Mucosa of gallbladder (tissue), 1 donor: Measurements from ENCODE around the gene SRSF2. TPM values are rescaled to one million over a fixed set of nuclear protein-coding genes. Genes with fewer than 3 reads are reported as not detected.
A peak's percentile ranks its signal among the peaks of the same experiment; 100 is the strongest.
"Not testable (repeated sequence)": the region's sequence is repeated elsewhere in the genome, so short reads cannot be mapped to it uniquely, and the experiment has no call there.

ENCODE experiments used
- DNase-seq: peaks from one replicate; pipeline ENCODE4 v3.0.0-alpha.2; 2020; ENCODE audit warnings: low spot score
- total RNA-seq: library from RNA; stranded (reverse); gene quantifications from one replicate; pipeline ENCODE4 v1.2.1, GENCODE V29; 2021
- donor health status: DM: no; HTN: no; CAD: no.

The SRSF2 gene
- total RNA-seq, 1 donor from 2014 or later, result 130 TPM

DNA sequence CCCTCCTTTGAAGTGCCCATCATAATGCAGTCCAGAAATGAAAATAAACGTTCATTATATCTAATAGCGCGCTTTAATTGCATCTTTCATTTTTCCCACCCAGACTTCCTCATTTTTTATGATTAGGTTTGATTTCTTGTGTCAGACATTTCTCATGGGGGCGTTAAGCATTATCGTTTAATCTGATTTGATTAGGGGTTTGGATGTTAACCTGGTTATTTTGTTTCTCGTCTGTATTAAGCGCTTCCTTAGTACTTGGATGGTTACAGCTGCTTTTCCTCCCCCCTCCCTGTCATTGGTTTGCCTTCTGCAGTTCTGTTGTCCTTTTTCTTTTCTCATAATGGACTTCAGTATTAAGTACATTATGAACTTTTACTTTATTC is 1.3 kb upstream of the SRSF2 start:
- no peak for DNase-seq

DNA sequence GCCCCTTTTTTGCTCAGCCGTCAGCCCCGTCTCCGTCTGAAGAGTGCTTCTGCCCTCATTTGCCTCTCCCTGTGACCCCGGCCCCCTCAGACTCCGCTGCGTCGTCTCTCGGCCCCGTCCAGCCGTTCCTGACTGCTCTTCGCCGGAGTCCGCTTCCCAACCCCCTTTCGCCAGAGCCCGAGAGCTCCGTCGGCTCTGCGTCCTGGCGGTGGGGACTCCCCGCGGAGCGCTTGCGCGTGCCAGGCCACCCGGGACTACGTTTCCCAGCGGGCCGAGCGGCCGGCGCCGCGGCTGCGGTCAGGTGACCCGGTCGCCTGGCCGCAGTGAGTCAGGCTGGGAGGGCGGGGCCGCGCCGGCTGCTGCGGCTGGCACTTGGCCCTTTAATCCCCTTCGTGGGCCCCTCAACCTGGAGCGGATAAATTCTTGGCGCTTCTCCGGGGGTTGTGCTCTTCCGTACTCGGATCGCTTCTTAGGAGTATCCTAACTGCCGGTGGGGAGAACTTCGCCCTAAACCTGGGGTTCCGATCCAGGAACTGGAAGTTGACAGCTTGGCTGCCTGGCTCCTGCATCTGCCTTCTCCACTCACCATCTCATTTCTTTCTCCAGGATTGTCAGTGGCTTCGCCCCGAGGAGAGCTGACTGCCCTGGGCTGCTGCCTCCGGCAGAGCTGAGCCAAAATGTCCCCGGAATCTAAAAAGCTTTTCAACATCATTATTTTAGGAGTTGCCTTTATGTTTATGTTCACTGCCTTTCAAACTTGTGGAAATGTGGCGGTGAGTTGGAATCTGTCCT is 741 bp upstream of the SRSF2 start, which contains the start of gene MFSD11:
Gene MFSD11 (plus strand): TSS at position 444 of the 792 bp plus-strand sequence. CDS start 234 bp downstream, at position 678.
- peak; percentile 92 for DNase-seq

DNA sequence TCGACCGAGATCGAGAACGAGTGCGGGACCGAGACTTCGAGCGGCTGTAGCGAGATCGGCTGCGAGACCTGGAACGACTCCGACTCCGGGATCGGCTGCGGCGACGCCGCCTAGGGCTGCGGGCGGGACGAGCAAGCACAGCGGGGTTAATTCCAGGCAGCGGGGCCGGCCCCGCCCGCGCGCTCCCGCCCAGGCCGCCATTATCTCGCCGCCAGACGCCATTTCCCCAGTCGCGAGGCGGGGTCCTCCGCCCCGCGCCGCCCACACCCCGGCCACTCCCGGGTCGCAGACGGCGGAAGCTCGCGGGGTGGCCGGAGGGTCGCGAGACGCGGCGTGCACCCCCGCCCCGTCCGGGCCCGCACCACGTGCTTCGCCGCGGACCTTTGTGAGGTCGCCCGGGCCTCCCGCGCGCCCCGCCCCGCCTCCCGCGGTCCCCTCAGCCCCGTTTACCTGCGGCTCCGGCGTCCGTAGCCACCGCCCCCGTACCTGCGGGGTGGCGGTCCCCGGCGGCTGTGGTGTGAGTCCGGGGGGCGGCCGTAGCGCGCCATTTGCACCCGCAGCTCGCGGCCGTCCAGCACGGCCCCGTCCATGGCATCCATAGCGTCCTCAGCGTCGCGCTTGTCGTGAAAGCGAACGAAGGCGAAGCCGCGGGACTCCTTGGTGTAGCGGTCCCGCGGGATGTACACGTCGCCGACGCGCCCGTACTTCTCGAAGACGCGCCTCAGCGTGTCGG is 616 bp downstream of the SRSF2 start:
- peak; percentile 76 for DNase-seq

DNA sequence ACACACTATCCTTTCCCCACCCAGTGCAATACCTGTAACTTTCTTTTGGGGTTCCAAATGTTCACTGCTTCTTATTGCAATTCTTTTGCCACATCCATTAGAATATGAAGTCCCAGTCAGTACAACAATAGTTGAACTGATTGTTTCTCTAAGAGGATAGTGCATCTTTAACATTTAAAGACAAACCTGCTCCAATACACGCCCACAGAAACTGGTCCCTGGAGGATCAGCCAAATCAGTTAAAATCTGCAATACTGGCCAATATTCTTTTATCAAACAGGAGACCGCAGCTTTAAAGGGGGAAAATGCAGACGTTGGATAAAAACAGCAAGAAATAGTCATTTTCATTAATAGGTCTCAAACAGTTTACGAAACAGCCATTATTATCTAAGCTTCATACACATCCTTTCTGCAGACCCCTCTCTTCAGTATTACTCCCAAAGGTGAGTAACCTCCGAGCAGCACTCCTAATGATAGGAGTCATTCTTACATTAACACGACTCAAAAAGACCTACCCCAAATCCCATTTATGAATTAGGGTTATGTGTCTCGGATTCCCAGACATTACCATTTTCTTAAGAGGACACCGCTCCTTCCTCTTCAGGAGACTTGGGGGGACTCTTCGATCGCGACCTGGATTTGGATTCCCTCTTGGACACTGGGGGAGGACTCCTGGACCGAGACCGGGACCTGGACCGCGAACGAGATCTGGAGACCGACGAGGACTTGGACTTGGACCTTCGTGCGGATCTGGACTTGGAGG is 1.4 kb downstream of the SRSF2 start:
- DNase-seq, result no peak

DNA sequence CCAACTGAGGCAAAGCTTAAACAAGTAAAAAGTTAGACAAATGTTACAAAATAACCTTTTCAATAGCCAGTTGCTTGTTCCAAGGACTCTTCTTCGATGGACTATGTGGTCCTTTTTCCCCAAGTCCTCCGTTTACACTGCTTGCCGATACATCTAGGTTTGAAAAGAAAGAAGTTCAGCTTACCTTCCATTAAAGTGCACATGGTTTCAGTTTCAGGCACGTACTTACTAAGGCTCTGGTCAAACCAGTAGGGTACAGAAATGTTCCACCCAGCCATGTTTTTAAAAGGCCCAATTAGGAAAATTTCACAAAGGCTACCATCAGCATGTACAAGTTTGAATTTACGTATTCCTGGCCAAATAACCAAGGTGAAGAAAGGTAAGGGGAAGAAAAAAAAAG is 2.1 kb downstream of the SRSF2 start:
- DNase-seq, result no peak

DNA sequence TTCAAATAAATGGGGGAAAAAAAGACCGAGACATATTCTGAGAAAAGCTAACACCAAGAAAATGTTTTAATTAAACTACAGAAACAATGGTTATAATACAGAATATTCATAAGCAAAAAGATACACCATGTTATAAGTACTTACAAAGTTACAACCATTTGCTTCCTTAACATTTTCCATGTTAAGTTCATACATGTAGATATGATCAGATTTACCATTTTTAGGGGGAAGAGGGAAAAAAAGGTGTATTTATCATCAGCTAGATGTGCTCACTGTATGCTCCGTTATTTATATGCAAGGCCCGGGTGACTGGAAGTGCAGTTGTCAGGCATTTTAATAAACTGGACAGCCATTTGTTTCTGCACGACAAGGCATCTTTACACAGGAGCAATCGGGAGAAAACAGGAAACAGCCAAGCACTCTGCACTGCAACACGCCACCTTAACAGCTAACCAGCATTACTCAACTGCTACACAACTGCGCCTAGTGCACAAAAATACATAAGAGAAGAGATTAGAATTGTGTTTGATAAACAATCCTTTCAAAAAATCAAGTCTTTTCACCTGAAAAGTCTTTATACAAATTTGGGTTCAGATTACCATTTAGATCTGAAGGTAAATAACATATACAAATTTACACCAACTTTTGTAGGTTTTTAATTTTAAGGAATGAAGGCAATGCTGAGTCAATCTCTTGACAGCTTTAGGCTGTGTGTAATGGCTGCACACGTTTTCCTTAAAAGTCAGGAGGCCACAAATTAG is 2.9 kb downstream of the SRSF2 start:
- no peak for DNase-seq

DNA sequence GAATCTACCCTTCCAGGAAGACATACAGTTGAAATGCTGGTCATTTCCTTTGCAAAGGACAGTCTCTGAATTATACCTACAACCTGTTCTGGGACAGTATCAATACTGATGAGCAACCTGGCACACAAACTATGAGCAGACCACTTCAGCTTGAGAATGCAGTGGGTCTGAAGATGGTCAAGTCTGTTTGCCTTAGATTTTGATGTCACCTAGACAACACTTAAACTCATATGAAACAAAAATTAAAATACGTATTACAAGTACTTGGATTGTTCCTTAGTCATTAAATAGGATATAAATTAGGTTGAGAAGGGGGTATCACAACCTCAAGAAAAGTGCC is 3.5 kb downstream of the SRSF2 start:
- DNase-seq, result no peak

DNA sequence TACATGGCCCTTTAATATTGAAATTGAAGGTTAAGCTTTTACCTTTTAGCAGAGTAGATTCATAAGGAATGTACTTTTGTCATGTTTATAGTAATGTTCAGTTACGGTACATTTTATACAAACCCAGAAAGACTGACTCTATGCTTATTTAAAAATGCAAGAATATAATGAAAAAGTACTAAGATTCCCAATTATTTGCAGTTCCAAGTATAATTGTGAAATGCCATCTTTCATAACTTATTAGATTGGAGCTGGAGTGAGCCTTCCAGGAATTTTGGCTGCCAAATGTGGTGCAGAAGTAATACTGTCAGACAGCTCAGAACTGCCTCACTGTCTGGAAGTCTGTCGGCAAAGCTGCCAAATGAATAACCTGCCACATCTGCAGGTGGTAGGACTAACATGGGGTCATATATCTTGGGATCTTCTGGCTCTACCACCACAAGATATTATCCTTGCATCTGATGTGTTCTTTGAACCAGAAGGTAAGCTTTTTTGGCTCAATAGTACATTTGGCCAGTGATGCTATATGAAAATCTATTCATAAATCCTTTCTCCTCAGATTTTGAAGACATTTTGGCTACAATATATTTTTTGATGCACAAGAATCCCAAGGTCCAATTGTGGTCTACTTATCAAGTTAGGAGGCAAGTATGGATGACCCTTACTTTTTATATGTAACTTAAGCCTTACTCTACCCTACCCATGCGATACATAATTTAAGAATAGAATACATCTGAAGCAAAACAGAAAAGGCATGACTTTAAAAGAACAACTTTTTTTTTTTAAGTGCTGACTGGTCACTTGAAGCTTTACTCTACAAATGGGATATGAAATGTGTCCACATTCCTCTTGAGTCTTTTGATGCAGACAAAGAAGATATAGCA is 4.2 kb downstream of the SRSF2 start:
- no peak for DNase-seq

DNA sequence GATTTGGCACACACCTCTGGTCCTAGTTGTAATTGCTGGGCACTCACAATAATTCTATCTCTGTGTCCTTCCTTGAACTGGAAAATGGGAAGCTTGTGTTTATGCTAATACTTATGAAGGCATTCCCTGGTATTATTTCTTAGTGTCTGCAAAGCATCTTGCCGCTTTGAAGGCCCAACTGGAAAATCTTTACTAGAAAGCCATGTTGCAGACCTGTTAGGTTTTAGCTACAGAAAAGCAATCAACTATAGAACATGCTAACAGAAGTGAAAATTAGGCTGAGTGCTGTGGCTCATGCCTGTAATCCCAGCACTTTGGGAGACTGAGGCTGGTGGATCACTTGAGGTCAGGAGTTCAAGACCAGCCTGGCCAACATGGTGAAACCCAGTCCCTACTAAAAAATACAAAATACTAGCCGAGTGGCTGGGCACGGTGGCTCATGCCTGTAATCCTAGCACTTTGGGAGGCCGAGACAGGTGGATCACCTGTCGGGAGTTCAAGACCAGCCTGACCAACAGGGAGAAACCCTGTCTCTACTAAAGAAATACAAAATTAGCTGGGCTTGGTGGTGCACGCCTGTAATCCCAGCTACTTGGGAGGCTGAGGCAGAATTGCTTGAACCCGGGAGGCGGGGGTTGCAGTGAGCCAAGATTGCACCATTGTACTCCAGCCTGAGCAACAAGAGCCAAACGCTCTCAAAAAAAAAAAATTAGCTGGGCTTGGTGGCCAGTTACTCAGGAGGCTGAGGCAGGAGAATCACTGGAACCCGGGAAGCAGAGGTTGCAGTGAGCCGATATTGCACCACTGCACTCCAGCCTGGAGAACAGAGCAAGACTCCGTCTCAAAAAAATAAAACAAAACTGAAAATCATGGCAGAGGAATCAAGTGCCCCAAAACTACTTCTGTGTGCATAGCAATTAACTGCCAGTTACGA is 5.1 kb downstream of the SRSF2 start:
- not testable (repeated sequence) for DNase-seq

DNA sequence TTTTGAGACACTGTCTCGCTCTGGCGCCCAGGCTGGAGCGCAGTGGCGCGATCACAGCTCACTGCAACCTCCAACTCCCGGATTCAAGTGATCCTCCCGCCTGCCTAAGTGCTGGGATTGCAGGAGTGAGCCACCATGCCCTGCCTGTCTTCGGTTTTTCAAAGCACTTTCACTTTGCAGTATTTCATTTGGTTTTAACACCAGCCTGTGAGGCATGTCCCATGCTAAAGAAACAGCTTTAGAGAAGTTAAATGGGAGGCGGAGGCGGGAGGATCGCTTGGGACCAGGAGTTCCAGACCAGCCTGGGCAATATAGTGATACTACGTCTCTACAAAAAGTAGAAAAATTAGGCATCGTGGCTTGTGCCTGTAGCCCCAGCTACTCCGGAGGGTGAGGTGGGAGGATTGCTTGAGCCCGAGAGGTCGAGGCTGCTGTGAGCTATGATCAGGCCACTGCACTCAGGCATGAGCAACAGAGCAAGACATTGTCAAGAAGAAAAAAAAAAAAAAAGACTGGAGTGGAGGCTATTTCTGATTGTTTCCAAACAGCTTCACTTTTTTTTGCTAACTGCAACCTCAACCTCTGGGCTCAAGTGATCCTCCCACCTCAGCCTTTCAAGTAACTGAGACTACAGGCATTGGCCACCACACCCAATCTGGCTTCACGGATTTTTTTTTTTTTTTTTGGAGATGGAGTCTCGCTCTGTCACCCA is 9.2 kb downstream of the SRSF2 start:
- no peak for DNase-seq

DNA sequence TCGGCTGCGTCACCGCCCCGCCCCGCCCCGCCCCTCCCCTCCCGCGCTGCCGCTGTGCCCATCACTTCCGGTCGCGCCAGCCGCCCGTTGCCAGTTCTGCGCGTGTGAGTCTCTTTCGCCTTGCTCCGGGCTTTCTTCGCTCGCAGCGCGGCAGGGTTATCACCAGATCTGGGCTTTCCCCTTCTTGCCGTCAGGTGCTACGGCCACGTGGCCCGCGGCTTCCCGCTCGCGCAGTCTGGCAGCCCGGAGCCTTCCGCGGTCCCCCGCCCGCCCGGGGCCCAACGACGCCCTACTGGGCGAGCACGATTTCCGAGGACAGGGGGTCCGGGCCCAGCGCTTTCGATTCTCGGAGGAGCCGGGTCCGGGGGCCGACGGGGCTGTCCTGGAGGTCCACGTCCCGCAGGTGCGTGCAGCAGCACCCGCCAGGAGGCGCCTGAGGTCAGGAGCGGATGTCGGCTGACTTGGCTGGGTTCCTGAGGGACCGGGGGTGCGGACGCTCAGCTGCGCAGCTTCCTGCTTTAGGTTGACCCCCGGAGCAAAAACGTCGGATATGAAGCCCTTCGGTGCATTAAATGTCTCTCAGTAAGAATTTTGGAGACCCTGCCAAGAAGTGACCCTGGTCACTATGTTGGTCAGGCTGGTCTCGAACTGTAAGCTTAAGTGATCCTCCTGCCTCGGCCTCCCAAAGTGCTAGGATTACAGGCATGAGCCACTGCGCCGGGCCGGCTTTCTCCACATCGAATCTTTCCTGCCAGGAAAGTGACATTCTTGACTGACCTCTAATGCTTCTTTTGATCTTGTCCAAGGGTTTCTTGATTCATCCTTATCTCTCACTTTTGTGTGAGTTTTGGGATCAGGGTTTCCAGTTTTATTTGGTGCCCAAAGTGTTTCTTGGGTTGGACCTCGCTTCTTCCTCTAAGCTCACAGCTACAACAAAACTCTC is 10.1 kb downstream of the SRSF2 start, which contains the start of gene METTL23:
Gene METTL23 (plus strand): TSS at position 64 of the 943 bp plus-strand sequence. CDS start 2,872 bp downstream, outside the sequence.
- peak; percentile 84 for DNase-seq

DNA sequence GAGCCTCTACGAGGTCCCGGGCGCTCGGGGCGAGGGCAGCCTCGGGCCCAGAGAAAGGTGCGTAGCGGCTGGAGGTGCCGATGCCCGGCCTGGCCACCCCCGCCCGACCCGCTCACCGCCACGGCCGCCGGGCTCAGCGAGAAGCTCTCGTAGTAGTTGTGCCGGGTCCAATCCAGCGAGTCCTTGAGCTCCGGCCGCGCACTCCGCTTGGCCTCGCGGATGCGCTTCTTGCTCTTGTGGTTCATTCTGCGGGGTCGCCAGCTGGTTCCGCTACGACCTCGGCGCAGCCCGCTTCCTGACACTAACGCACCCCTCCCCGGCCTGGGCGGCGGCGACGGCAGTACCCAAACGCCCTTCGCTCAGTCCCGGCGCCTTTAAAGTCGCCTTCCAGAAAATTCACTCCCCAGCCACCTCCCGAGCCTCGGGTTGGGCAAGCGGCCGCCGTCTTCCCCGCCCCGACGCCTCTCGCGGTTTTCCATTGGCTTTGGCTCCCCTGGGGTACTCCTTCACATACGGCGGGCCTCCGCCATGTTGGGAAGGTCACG is 10.8 kb downstream of the SRSF2 start, which contains the start of gene JMJD6:
Gene JMJD6 (minus strand): TSS at position 376 of the 545 bp plus-strand sequence. CDS start 131 bp downstream, at position 245.
- DNase-seq, result peak; percentile 98

DNA sequence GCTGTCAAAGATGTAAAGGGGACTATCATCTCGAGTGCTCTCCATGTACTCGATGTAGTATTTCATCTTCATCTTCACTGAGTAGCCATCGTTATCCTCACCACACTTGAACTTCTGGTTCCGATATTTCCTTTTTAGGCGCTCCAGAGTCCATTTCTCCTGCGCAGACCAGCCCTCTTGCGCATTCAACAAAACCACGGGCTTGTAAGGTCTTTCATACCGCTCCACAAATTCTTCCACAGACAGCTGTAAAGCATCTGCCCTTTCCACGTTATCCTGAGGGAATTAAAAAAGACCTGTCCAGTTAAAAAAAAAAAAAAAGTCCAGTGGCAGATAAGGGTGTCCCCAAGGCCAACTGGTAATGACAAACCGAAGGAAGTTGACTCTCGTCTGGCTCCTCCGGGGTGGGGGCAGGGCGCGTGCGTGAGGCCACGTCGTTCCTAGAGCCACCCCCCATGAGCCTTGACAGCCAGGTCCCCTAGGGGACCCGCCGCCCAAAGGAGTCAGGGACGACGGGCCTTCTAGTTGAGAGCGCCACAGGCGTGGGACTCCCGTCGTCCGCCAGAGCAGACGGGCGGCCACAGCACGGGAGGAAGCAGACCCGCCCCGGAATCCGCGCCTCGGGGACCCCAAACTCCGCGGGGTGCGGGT is 11.4 kb downstream of the SRSF2 start:
- DNase-seq, result peak; percentile 71

DNA sequence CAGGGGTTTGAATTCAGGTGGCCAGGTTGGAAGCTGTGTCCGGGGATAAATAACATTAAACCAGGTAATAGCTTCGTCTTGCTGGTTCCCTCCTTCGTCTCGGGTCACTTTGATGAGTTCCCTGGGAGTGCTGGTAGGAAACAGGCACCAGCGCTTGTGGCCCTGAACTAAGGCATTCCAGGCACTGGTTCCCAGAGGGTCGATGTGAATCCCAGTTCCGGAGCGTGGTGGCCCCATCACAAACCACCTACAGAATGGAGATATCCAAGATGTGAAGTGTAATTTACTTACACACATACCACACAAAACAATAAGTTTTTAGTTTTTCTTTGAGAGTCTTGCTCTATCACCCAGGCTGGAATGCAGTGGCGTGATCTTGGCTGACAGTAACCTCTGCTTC is 13.3 kb downstream of the SRSF2 start:
- DNase-seq, result no peak

DNA sequence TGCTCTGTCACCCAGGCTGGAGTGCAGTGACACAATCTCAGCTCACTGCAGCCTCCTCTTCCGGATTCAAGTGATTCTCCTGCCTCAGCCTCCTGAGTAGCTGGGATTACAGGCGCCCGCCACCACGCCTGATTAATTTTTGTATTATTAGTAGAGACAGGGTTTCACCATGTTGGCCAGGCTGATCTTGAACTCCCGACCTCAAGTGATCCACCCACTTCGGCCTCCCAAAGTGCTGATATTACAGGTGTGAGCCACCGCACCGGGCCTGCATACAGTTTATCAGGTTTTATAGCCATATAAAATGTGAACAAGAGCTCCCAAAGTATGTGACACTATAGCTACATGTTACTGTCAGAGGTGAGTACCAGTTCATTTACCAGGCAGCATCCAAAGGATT is 14.2 kb downstream of the SRSF2 start:
- not testable (repeated sequence) for DNase-seq

DNA sequence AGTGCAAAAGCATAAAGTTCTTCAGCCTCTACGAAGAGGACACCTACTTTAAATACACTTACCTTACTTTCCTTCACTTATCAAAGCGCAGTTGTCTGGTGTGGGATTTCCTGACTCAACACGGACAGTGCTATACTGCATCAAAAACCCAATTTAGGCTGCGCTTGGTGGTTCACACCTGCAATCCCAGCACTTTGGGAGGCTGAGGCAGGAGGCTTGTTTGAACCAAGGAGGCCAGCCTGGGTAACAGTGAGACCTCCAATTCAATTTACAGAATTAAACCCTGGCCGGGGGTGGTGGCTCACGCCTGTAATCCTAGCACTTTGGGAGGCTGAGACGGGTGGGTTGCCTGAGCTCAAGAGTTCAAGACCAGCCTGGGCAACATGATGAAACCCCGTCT is 14.9 kb downstream of the SRSF2 start:
- DNase-seq, result no peak

DNA sequence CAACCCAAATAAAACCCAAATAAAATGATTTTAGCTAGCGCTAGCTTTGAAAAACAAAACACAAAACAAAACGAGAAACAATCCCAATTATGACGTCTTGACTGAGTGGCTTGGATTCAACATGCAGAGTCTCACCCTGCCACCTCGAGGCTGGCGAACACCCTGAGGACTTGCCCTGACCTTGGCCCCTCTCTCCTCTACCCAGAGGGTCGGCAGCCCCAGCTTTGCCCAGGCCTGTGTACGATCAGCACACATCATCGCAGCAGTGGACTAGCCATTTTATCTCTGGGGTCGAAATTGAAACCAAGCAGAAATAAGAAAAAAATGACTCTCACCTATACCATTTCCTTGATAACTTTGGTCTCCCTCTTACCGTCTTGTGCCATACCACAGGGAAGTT is 15.7 kb downstream of the SRSF2 start:
- no peak for DNase-seq
